Epithelial cell of esophagus (primary cell): Measurements from ENCODE around the gene JPH4.

Source experiments
- DNase-seq: peaks from one replicate; pipeline ENCODE4 v3.0.0; 2010; ENCODE audit warnings: low read depth
- H3K4me3 ChIP-seq: 2 replicates; pipeline ENCODE4 v1.5.1; 2011; ENCODE audit warnings: mild to moderate bottlenecking, low read length, control low read depth
- TF ChIP-seq, protein P1 (sequence below): IDR thresholded peaks from 2 replicates; pipeline ENCODE4 v1.5.1; 2011; ENCODE audit warnings: low read depth, mild to moderate bottlenecking, low read length, control low read depth, inconsistent platforms; ENCODE audit not compliant: insufficient read depth; ENCODE audit errors: missing control alignments

The JPH4 gene

DNA sequence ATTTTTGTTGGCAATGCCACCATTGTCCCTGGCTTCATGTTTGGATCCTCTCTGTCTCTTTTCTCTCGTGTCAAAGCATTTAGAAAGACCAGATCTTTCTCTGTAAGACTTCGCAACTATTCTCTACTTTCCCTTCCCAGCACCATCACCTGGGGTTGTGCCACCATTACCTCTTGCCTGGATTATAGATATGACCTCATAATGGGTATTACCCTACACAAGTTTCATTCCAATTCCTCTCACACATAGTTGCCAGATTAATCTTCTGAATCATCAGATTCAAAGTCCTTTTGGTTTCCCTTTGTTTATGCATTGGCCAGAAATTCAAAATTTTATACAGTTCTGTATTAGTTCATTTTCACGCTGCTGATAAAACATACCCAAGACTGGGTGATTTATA, 30.4 kb upstream of the JPH4 start:
- no peak overlapping the region for H3K4me3 ChIP-seq
- no peak for DNase-seq
- TF ChIP-seq, protein P1, sequence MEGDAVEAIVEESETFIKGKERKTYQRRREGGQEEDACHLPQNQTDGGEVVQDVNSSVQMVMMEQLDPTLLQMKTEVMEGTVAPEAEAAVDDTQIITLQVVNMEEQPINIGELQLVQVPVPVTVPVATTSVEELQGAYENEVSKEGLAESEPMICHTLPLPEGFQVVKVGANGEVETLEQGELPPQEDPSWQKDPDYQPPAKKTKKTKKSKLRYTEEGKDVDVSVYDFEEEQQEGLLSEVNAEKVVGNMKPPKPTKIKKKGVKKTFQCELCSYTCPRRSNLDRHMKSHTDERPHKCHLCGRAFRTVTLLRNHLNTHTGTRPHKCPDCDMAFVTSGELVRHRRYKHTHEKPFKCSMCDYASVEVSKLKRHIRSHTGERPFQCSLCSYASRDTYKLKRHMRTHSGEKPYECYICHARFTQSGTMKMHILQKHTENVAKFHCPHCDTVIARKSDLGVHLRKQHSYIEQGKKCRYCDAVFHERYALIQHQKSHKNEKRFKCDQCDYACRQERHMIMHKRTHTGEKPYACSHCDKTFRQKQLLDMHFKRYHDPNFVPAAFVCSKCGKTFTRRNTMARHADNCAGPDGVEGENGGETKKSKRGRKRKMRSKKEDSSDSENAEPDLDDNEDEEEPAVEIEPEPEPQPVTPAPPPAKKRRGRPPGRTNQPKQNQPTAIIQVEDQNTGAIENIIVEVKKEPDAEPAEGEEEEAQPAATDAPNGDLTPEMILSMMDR, result no peak

DNA sequence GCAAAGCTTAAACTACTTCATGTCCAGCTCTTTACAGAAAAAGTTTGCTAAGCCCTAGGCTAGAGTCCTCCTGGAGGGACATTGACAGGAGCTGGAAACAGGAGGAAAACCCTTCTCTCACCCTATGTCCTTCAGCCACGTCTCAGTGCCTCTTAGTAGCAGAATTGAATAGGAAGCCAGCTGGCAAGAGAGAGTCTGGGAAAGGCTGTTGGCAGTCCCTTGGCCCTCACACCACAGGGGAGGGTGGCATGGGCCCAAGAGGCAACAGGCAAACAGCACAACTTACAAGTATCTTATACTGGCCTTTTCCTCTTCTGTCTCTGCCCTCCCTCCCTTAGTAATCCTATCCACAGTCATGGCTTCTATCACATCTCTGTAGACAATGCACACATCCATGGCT, 29.9 kb upstream of the JPH4 start:
- TF ChIP-seq, protein P1, result no peak
- H3K4me3 ChIP-seq, result no peak overlapping the region
- no peak for DNase-seq

DNA sequence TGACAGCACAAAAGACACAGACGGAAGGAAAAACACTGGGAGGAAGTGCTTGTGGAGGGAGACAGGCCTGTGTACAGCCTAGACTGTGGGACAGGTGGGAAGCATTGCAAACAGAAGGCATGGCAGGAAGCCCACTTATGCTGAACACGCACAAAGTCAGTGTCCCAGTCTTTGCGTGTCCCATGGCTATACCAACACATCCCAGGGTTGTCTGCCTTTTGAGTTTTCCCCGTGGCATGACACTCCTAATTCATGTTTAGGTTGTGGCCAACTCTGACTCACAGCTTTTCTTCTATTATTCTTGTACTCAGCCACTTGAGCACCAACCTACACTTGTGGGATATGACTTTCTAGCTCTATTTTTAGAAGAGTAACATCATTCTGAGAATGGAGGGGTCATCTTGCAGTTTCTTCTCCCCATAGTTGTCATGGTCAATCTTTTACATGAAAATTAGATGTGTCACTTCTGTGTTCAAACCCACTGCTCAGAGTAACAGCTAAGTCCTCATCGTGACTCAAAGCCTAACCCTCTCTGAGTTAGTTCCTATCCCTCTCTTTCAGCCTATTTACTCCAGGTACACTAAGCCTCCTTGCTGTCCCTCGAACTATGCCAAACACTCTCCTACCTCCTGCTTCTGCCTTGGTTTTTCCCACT, 27.5 kb upstream of the JPH4 start:
- DNase-seq, result peak; percentile 16
- TF ChIP-seq, protein P1, result no peak
- H3K4me3 ChIP-seq, result no peak overlapping the region

DNA sequence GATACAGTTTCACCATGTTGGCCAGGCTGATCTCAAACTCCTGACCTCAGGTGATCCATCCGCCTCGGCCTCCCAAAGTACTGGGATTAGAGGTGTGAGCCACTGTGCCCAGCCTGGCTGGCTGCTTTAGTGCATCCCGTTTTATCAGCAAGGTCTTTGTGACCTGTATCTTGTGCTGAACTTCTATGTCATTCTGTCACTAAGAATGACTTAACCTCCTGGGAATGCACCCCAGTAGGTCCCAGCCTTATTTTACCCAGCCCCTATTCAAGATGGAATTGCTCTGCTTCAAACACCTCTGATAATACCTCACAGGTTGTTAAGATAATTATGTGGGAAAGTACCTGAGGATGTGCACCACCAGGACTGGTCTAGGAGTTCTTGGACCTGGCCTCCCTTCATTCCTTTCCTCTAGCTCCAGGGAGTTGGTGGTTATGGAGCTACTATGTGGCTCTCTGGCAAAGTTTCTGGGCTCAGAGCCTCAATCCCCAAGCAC, 26.1 kb upstream of the JPH4 start:
- TF ChIP-seq, protein P1, result no peak
- DNase-seq, result no peak

DNA sequence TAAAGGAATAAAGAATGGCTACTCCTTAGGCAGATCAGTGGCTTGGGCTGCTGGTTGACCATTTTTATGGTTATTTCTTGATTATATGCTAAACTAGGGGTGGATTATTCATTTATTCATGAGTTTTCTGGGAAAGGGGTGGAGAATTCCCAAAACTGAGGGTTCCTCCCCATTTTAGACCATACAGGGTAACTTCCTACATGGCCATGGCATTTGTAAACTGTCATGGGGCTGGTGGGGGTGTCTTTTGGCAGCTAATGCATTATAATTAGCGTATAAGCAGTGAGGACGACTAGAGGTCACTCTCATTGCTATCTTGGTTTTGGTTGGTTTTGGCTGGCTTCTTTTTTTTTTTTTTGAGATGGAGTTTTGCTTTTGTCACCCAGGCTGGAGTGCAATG, 25.6 kb upstream of the JPH4 start:
- H3K4me3 ChIP-seq, result no peak overlapping the region
- no peak for DNase-seq
- TF ChIP-seq, protein P1, result no peak

More for the DNA sequence above, 26.1 kb upstream of the JPH4 start:
- no peak overlapping the region for H3K4me3 ChIP-seq

DNA sequence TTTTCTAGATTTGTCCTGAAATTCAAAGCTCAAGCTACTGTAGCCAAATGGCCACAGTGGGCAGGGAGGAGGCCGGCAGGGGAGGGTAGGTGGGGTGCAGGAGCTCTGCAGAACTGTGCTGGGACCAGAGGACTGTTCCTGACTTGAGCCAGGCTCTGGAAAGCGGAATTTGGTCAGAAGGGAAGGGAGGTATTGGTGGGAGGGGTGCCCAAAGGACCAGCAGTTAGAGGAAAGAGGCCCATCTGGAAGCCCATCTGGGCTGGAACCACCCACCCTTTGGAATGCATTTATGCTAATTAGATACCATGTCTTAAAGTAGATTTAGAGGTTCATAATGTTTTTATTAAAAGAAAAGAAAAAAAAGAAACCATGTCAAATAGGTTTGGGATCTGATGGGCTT, 24.5 kb upstream of the JPH4 start:
- DNase-seq, result no peak

More for the DNA sequence above, 24.5 kb upstream of the JPH4 start:
- TF ChIP-seq, protein P1, result no peak
- no peak overlapping the region for H3K4me3 ChIP-seq
